Right lobe of liver (tissue), 4 donors: ENCODE results near the gene DEDD2.

ENCODE experiments used
- POLR2A ChIP-seq: fragments of 450-650 bp; IDR thresholded peaks from one replicate; pipeline ENCODE4 v1.6.1; 2017; ENCODE audit warnings: antibody characterized with exemption, mild to moderate bottlenecking
- TF ChIP-seq, protein P1 (sequence below), 4 donors: fragments of 200-600 bp in 3 of 4; fragments of 450-650 bp in 1 of 4; IDR thresholded peaks; one replicate each; pipeline versions ENCODE4 v1.5.1 to v1.8.0; 2016 to 2022; ENCODE audit warnings: antibody characterized with exemption in 4 of 4, mild to moderate bottlenecking in 2 of 4
- donor health status: DM: no; HTN: no; CAD: no.
- donor health status: DM: no; HTN: no; CAD: no.
- donor health status: DM: no; HTN: yes; CAD: no.

DNA sequence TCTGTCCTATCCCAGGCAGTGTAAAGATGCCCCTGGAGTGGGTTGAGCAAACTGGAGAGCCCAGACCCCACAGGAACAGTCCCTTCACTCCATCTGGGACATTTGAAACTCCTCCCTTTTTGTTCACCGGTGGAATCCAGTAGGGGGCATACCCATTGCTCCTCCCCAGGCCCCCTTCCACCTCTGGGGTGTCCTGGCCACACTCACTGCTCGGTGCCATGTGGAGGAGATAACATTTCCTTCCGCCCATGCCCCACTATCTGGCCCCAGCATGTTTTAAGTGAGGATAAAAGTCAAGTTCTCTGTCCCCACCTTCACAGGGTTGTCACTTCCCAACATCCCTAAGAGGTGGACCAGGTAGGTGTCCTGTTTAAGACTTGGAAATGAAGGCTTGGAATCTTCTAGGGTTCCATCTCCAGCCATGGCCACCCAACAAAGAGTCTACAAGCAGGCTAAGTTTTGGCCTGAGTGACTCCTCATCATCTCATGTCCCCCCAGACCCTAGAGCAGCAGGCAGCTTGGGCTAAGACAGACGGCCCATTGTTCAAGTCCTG lies 11.9 kb upstream of the DEDD2 start:
- TF ChIP-seq, protein P1, sequence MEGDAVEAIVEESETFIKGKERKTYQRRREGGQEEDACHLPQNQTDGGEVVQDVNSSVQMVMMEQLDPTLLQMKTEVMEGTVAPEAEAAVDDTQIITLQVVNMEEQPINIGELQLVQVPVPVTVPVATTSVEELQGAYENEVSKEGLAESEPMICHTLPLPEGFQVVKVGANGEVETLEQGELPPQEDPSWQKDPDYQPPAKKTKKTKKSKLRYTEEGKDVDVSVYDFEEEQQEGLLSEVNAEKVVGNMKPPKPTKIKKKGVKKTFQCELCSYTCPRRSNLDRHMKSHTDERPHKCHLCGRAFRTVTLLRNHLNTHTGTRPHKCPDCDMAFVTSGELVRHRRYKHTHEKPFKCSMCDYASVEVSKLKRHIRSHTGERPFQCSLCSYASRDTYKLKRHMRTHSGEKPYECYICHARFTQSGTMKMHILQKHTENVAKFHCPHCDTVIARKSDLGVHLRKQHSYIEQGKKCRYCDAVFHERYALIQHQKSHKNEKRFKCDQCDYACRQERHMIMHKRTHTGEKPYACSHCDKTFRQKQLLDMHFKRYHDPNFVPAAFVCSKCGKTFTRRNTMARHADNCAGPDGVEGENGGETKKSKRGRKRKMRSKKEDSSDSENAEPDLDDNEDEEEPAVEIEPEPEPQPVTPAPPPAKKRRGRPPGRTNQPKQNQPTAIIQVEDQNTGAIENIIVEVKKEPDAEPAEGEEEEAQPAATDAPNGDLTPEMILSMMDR (IDR thresholded peaks at IDR 0.05): no peak
- TF ChIP-seq POLR2A: no peak
